CD8-positive, alpha-beta memory T cell (primary cell): ENCODE data around the gene EVA1A. TPM values are rescaled to one million over a fixed set of nuclear protein-coding genes. Genes with fewer than 3 reads are reported as not detected.

Experiments used
- CTCF ChIA-PET: fragments of 350-600 bp; sonication (Branson Sonifier 250); formaldehyde crosslinking; loops from one replicate; lab custom pipeline; 2021; ENCODE audit warnings: antibody characterized with exemption; lab: Charles Lee
- POLR2A ChIA-PET: fragments of 350-600 bp; sonication (Branson Sonifier 250); formaldehyde crosslinking; loops from one replicate; lab custom pipeline; 2021; ENCODE audit warnings: antibody characterized with exemption; lab: Charles Lee
- DNase-seq, 5 donors: peaks; one replicate each; pipeline versions ENCODE4 v3.0.0 to v3.0.0-alpha.2; 2020 to 2022; ENCODE audit warnings: mixed read lengths in 1 of 5
- H3K27ac ChIP-seq: one replicate; pipeline ENCODE4 v1.7.0; 2013; ENCODE audit warnings: low read depth, mild to moderate bottlenecking, low read length, moderate library complexity
- H3K27me3 ChIP-seq: 2 replicates; pipeline ENCODE4 v1.7.0; 2013; ENCODE audit warnings: low read length, mild to moderate bottlenecking; ENCODE audit not compliant: insufficient read depth, poor library complexity, severe bottlenecking
- H3K36me3 ChIP-seq: 2 replicates; pipeline ENCODE4 v1.7.0; 2013; ENCODE audit warnings: mild to moderate bottlenecking, low read length, moderate library complexity; ENCODE audit not compliant: insufficient read depth
- H3K4me1 ChIP-seq: 2 replicates; pipeline ENCODE4 v1.7.0; 2013; ENCODE audit warnings: mild to moderate bottlenecking, low read length, moderate library complexity; ENCODE audit not compliant: insufficient read depth
- H3K4me3 ChIP-seq: 2 replicates; pipeline ENCODE4 v1.7.0; 2013; ENCODE audit warnings: mild to moderate bottlenecking, low read length
- H3K9me3 ChIP-seq: 2 replicates; pipeline ENCODE4 v1.7.0; 2013; ENCODE audit warnings: mild to moderate bottlenecking, low read length
- H3K27ac Mint-ChIP-seq, 8 donors: one replicate each; pipeline ENCODE4 v1.8.0; 2020 to 2021; ENCODE audit warnings: mixed read lengths in 8 of 8, mild to moderate bottlenecking in 6 of 8, inconsistent platforms in 3 of 8, moderate library complexity in 3 of 8
- H3K27me3 Mint-ChIP-seq, 2 donors: one replicate each; pipeline ENCODE4 v1.8.0; 2020 to 2021; ENCODE audit warnings: mixed read lengths in 2 of 2, mild to moderate bottlenecking in 1 of 2, moderate library complexity in 1 of 2
- H3K36me3 Mint-ChIP-seq, 3 donors: one replicate each; pipeline ENCODE4 v1.8.0; 2020 to 2021; ENCODE audit warnings: mixed read lengths in 3 of 3, inconsistent platforms in 1 of 3, mild to moderate bottlenecking in 1 of 3
- H3K4me1 Mint-ChIP-seq, 3 donors: one replicate each; pipeline ENCODE4 v1.8.0; 2020 to 2021; ENCODE audit warnings: mixed read lengths in 3 of 3, inconsistent platforms in 1 of 3, mild to moderate bottlenecking in 1 of 3
- H3K4me3 Mint-ChIP-seq, 7 donors: one replicate each; pipeline ENCODE4 v1.8.0; 2020 to 2021; ENCODE audit warnings: mixed read lengths in 7 of 7, mild to moderate bottlenecking in 6 of 7, moderate library complexity in 4 of 7, inconsistent platforms in 2 of 7
- H3K9me3 Mint-ChIP-seq, 5 donors: one replicate each; pipeline ENCODE4 v1.8.0; 2020 to 2022; ENCODE audit warnings: mixed read lengths in 5 of 5, mild to moderate bottlenecking in 3 of 5, moderate library complexity in 2 of 5, inconsistent platforms in 1 of 5
- polyA plus RNA-seq: library from polyadenylated mRNA; unstranded; fragments of 300-500 nt; fragmentation: Illumina TruSeq; gene quantifications from one replicate; pipeline ENCODE4 v1.2.3, GENCODE V29; 2021
- total RNA-seq, 2 experiments: library from RNA; stranded (reverse); gene quantifications; one replicate each; pipeline ENCODE4 v1.2.3, GENCODE V29; 2021

Gene EVA1A
- total and polyA plus RNA-seq, 3 experiments from 2014 or later, result not detected

- no peak overlapping the region for H3K4me3 ChIP-seq
- Mint-ChIP-seq H3K36me3 (no peaks in the 10 kb centered on the region), H3K4me3 (no peak overlapping the region), H3K4me1 (no peaks in the 10 kb centered on the region), H3K27ac (no peak overlapping the region), H3K27me3 (peaks cover 0 to 2% of the 10 kb centered on the region in 2 donors), H3K9me3 (peaks cover 0 to 4% (median 2%) of the 10 kb centered on the region in 5 donors)
- no peak overlapping the region for H3K27ac ChIP-seq
- no peaks in the 10 kb centered on the region for H3K9me3 ChIP-seq
- ChIA-PET CTCF (no interaction called here), POLR2A (no interaction called here)
- no peaks in the 10 kb centered on the region for H3K27me3 ChIP-seq
- H3K4me1 ChIP-seq, result no peaks in the 10 kb centered on the region
- H3K36me3 ChIP-seq, result no peaks in the 10 kb centered on the region
- DNase-seq, result no peak
Observed at GRCh38 chr2:75456111-75456510, 104.6 kb downstream of the EVA1A start.

- Mint-ChIP-seq H3K4me1 (no peaks in the 10 kb centered on the region), H3K27me3 (no peaks in the 10 kb centered on the region), H3K4me3 (no peak overlapping the region), H3K36me3 (no peaks in the 10 kb centered on the region), H3K9me3 (peaks cover 0 to 2% (median 0%) of the 10 kb centered on the region in 5 donors), H3K27ac (no peak overlapping the region)
- H3K4me1 ChIP-seq, result no peaks in the 10 kb centered on the region
- no peaks in the 10 kb centered on the region for H3K36me3 ChIP-seq
- DNase-seq, result no peak
- no peak overlapping the region for H3K4me3 ChIP-seq
- POLR2A ChIA-PET, result no interaction called here
- no peak overlapping the region for H3K27ac ChIP-seq
- H3K27me3 ChIP-seq, result no peaks in the 10 kb centered on the region
- no peaks in the 10 kb centered on the region for H3K9me3 ChIP-seq
- CTCF ChIA-PET, result no interaction called here
Observed at GRCh38 chr2:75454241-75454620, 106.5 kb downstream of the EVA1A start.

GRCh38 chr2:75453384-75454240 is 107.1 kb downstream of the EVA1A start:
- Mint-ChIP-seq H3K4me1 (no peaks in the 10 kb centered on the region), H3K27me3 (no peaks in the 10 kb centered on the region), H3K36me3 (no peaks in the 10 kb centered on the region), H3K4me3 (no peak overlapping the region), H3K9me3 (peaks cover 0 to 3% (median 2%) of the 10 kb centered on the region in 5 donors), H3K27ac (no peak overlapping the region)
- CTCF ChIA-PET, result no interaction called here
- POLR2A ChIA-PET, result no interaction called here
- H3K4me3 ChIP-seq, result no peak overlapping the region
- H3K27ac ChIP-seq, result no peak overlapping the region
- H3K27me3 ChIP-seq, result no peaks in the 10 kb centered on the region
- no peak for DNase-seq
- no peaks in the 10 kb centered on the region for H3K36me3 ChIP-seq
- H3K9me3 ChIP-seq, result no peaks in the 10 kb centered on the region
- no peaks in the 10 kb centered on the region for H3K4me1 ChIP-seq

DNA sequence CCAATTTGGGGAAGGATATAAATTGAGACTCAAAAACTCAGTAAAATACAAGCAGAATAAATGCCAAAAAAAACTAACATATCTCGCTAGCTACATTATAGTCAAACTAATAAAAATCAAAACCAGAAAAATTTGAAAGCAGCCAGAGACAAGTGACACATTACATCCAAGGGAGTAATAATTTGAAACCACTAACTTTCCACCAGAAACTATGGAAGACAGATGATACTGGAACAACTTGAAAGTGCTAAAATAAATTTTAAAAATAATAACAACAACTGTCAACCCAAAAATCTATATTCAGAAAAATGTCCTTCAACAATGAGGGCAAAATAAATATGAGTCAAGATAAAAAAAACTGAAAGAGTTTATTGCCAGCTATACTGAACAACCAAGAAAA is 110.7 kb downstream of the EVA1A start:
- no peak for DNase-seq
- Histone ChIP-seq H3K27ac (no peak overlapping the region), H3K27me3 (no peaks in the 10 kb centered on the region), H3K36me3 (no peaks in the 10 kb centered on the region), H3K9me3 (no peaks in the 10 kb centered on the region), H3K4me3 (no peak overlapping the region), H3K4me1 (no peaks in the 10 kb centered on the region)
- CTCF ChIA-PET, result no interaction called here
- H3K36me3 Mint-ChIP-seq, result no peaks in the 10 kb centered on the region
- peaks cover 0 to 6% (median 2%) of the 10 kb centered on the region in 5 donors for H3K9me3 Mint-ChIP-seq
- no peak overlapping the region for H3K27ac Mint-ChIP-seq
- H3K27me3 Mint-ChIP-seq, result peaks cover 0 to 7% of the 10 kb centered on the region in 2 donors
- POLR2A ChIA-PET, result no interaction called here
- no peaks in the 10 kb centered on the region for H3K4me1 Mint-ChIP-seq
- no peak overlapping the region for H3K4me3 Mint-ChIP-seq

DNA sequence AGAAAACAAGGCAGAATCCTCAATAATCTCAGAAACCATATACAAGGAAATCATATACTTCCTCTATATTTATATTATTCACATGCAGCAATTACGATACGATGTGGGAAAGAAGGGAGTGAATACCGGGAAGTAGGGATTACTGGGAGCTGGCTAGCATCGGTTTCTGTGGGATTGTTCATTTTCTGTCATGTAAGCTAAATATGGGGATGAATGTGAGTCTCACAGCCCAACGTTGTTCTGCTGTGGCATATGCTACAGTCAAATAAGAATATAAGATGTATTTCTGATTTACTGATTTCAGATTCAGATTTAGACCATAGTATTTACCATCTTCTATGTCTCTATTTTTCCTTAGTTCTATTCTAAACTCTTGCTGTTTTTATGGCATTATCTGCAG is 113.6 kb downstream of the EVA1A start:
- Histone ChIP-seq H3K4me1 (no peaks in the 10 kb centered on the region), H3K27me3 (no peaks in the 10 kb centered on the region), H3K4me3 (no peak overlapping the region), H3K27ac (no peak overlapping the region), H3K36me3 (no peaks in the 10 kb centered on the region), H3K9me3 (no peaks in the 10 kb centered on the region)
- DNase-seq, result no peak
- H3K36me3 Mint-ChIP-seq, result no peaks in the 10 kb centered on the region
- peaks cover 5 to 7% of the 10 kb centered on the region in 2 donors for H3K27me3 Mint-ChIP-seq
- H3K4me3 Mint-ChIP-seq, result no peak overlapping the region
- ChIA-PET POLR2A (no interaction called here), CTCF (no interaction called here)
- H3K4me1 Mint-ChIP-seq, result no peaks in the 10 kb centered on the region
- H3K27ac Mint-ChIP-seq, result no peak overlapping the region
- peaks cover 0 to 6% (median 2%) of the 10 kb centered on the region in 5 donors for H3K9me3 Mint-ChIP-seq

Other genes with a start within 250 kb of the EVA1A start
- gene MRPL19, start 85.8 kb upstream of the EVA1A start, total RNA-seq, result 10 to 100 TPM; 66.0 to 74.2 TPM
- gene MRPL19, start 85.8 kb upstream of the EVA1A start, polyA plus RNA-seq, result 33.2 TPM
- gene GCFC2, start 150.0 kb upstream of the EVA1A start, total RNA-seq, result 10 to 100 TPM; 28.4 to 30.8 TPM
- gene GCFC2, start 150.0 kb upstream of the EVA1A start, polyA plus RNA-seq, result 27.3 TPM